NCI-H446 treated with DMSO at 0.1 percent for 48 hours (cell line): ENCODE measurements around the gene NRBP1.
"Not testable (repeated sequence)": the region's sequence is repeated elsewhere in the genome, so short reads cannot be mapped to it uniquely, and the experiment has no call there.

ENCODE experiments used
- DNase-seq: peaks from one replicate; lab custom pipeline; 2025; lab: John Stamatoyannopoulos, UW

NRBP1 gene

GRCh38 chr2:27421660-27422250 is 6.7 kb upstream of the NRBP1 start:
- no peak for DNase-seq

- no peak for DNase-seq
Observed at GRCh38 chr2:27422958-27423357, 5.5 kb upstream of the NRBP1 start.

GRCh38 chr2:27425039-27425438 is 3.4 kb upstream of the NRBP1 start:
- DNase-seq: not testable (repeated sequence)

- no peak for DNase-seq
Observed at GRCh38 chr2:27427863-27428212, 593 bp upstream of the NRBP1 start.

- DNase-seq: peak; percentile 16
Observed at GRCh38 chr2:27428978-27429541, 629 bp downstream of the NRBP1 start.

- no peak for DNase-seq
Observed at GRCh38 chr2:27431395-27431794, 3.0 kb downstream of the NRBP1 start.

GRCh38 chr2:27435628-27436027 is 7.2 kb downstream of the NRBP1 start:
- DNase-seq: no peak

GRCh38 chr2:27441226-27441926 is 12.9 kb downstream of the NRBP1 start:
- no peak for DNase-seq

GRCh38 chr2:27441958-27442919 is 13.8 kb downstream of the NRBP1 start, which contains the start of gene KRTCAP3:
Gene KRTCAP3, plus strand, starts transcription at chr2:27442381. Its CDS starts 32 bp downstream, at chr2:27442413.
- DNase-seq: no peak

GRCh38 chr2:27442920-27443282 is 14.5 kb downstream of the NRBP1 start:
- no peak for DNase-seq

- DNase-seq: no peak
Observed at GRCh38 chr2:27445155-27445554, 16.7 kb downstream of the NRBP1 start.

- DNase-seq: no peak
Observed at GRCh38 chr2:27445615-27446014, 17.2 kb downstream of the NRBP1 start.

GRCh38 chr2:27446057-27446456 is 17.6 kb downstream of the NRBP1 start:
- DNase-seq: no peak

GRCh38 chr2:27448381-27448780 is 19.9 kb downstream of the NRBP1 start:
- no peak for DNase-seq

GRCh38 chr2:27451095-27451494 is 22.7 kb downstream of the NRBP1 start:
- DNase-seq: no peak

- no peak for DNase-seq
Observed at GRCh38 chr2:27453968-27454367, 25.5 kb downstream of the NRBP1 start.

- no peak for DNase-seq
Observed at GRCh38 chr2:27461118-27461517, 32.7 kb downstream of the NRBP1 start.

- DNase-seq: no peak
Observed at GRCh38 chr2:27464443-27464842, 36.0 kb downstream of the NRBP1 start.

GRCh38 chr2:27471961-27472360 is 43.5 kb downstream of the NRBP1 start:
- DNase-seq: no peak

- DNase-seq: no peak
Observed at GRCh38 chr2:27485496-27485895, 57.1 kb downstream of the NRBP1 start.

GRCh38 chr2:27489118-27489497 is 60.7 kb downstream of the NRBP1 start:
- no peak for DNase-seq
